ENCODE results near the gene ZFYVE28.

Gene ZFYVE28

DNA sequence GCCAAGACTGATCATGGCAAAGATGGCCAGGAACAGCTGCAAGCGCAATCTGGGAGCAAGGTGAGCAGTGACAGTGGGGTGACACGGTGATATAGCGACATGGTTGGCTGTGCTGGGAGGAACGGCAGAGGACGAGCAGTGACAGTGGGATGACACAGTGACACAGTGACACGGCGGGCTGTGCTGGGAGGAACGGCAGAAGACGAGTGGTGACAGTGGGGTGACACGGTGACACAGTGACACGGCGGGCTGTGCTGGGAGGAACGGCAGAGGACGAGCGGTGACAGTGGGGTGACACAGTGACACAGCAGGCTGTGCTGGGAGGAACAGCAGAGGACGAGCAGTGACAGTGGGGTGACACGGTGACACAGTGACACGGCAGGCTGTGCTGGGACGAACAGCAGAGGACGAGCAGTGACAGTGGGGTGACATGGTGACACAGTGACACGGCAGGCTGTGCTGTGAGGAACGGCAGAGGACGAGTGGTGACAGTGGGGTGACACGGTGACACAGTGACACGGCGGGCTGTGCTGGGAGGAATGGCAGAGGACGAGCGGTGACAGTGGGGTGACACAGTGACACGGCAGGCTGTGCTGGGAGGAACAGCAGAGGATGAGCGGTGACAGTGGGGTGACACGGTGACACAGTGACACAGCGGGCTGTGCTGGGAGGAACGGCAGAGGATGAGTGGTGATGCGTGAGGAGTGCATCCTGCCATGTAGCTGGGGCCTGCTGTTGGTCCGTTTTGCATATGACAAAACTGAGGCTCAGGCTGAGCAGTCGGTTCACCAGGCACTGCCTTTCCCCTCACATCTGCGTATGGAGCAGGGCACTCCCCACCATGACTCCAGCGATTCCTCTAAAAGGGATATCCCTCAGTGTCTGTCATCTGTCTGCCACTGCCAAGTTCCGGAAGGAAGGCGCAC lies 120.6 kb downstream of the ZFYVE28 start:
- Histone ChIP-seq H3K4me1 (ENCODE audit: control insufficient read depth in 1 of 2, insufficient read depth in 2 of 2, low read length in 2 of 2) (no peaks in the 10 kb centered on the region), H3K36me3 (ENCODE audit: control insufficient read depth in 1 of 2, insufficient read depth in 2 of 2, low read length in 2 of 2) (no peaks in the 10 kb centered on the region), H3K9me3 (ENCODE audit: control insufficient read depth in 1 of 2, low read length in 2 of 2) (peaks cover 0 to 6% of the 10 kb centered on the region in 2 donors), H3K27me3 (ENCODE audit: low read depth, low read length) (no peaks in the 10 kb centered on the region), H3K27ac (ENCODE audit: low read length) (no peak overlapping the region), H3K4me3 (ENCODE audit: low read depth in 1 of 2, low read length in 2 of 2) (no peak overlapping the region)

- H3K36me3 ChIP-seq (ENCODE audit: control insufficient read depth in 1 of 2, insufficient read depth in 2 of 2, low read length in 2 of 2) = no peaks in the 10 kb centered on the region
- no peaks in the 10 kb centered on the region for H3K4me1 ChIP-seq (ENCODE audit: control insufficient read depth in 1 of 2, insufficient read depth in 2 of 2, low read length in 2 of 2)
- H3K27me3 ChIP-seq (ENCODE audit: low read depth, low read length) = no peaks in the 10 kb centered on the region
- H3K9me3 ChIP-seq (ENCODE audit: control insufficient read depth in 1 of 2, low read length in 2 of 2) = no peaks in the 10 kb centered on the region
- H3K4me3 ChIP-seq (ENCODE audit: low read depth in 1 of 2, low read length in 2 of 2) = no peak overlapping the region
- H3K27ac ChIP-seq (ENCODE audit: low read length) = no peak overlapping the region
Measured at GRCh38 chr4:2296631-2297601, 121.5 kb downstream of the ZFYVE28 start.

DNA sequence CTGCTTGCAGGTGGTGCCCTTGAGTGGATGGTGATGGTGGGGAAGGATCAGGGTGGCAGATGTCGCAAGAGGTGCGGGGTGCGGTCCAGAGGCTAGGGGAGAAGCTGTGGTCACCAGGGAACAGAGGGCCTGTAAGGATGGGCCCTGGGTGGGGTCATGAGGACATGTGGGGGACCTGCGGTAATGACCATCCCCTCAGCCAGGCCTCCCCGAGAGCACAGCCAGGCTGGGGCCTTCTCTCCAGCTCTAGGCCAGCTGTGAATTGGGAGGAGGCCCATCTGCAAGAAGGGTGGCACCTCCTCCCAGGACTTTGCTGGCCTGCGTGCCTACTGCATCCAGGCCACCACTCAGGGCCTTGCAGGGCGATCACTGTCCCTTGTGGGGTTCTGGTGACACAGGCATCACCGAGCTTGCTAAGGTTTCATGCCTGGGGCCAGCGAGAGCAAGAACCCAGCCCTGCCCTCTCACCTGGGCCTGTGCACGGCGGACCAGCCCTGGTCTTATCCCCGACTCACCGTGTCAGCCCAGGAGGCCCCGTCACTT lies 122.5 kb downstream of the ZFYVE28 start:
- Histone ChIP-seq H3K4me3 (ENCODE audit: low read depth in 1 of 2, low read length in 2 of 2) (no peak overlapping the region), H3K4me1 (ENCODE audit: control insufficient read depth in 1 of 2, insufficient read depth in 2 of 2, low read length in 2 of 2) (no peaks in the 10 kb centered on the region), H3K9me3 (ENCODE audit: control insufficient read depth in 1 of 2, low read length in 2 of 2) (no peaks in the 10 kb centered on the region), H3K36me3 (ENCODE audit: control insufficient read depth in 1 of 2, insufficient read depth in 2 of 2, low read length in 2 of 2) (no peaks in the 10 kb centered on the region), H3K27ac (ENCODE audit: low read length) (no peak overlapping the region), H3K27me3 (ENCODE audit: low read depth, low read length) (no peaks in the 10 kb centered on the region)

- H3K27ac ChIP-seq (ENCODE audit: low read length) = no peak overlapping the region
- H3K36me3 ChIP-seq (ENCODE audit: control insufficient read depth in 1 of 2, insufficient read depth in 2 of 2, low read length in 2 of 2) = no peaks in the 10 kb centered on the region
- H3K4me3 ChIP-seq (ENCODE audit: low read depth in 1 of 2, low read length in 2 of 2) = no peak overlapping the region
- H3K27me3 ChIP-seq (ENCODE audit: low read depth, low read length) = no peaks in the 10 kb centered on the region
- no peaks in the 10 kb centered on the region for H3K9me3 ChIP-seq (ENCODE audit: control insufficient read depth in 1 of 2, low read length in 2 of 2)
- no peaks in the 10 kb centered on the region for H3K4me1 ChIP-seq (ENCODE audit: control insufficient read depth in 1 of 2, insufficient read depth in 2 of 2, low read length in 2 of 2)
Measured at GRCh38 chr4:2295500-2295899, 122.9 kb downstream of the ZFYVE28 start.

GRCh38 chr4:2292646-2293108 lies 125.8 kb downstream of the ZFYVE28 start:
- Histone ChIP-seq H3K4me3 (ENCODE audit: low read depth in 1 of 2, low read length in 2 of 2) (no peak overlapping the region), H3K36me3 (ENCODE audit: control insufficient read depth in 1 of 2, insufficient read depth in 2 of 2, low read length in 2 of 2) (no peaks in the 10 kb centered on the region), H3K27ac (ENCODE audit: low read length) (no peak overlapping the region), H3K9me3 (ENCODE audit: control insufficient read depth in 1 of 2, low read length in 2 of 2) (no peaks in the 10 kb centered on the region), H3K4me1 (ENCODE audit: control insufficient read depth in 1 of 2, insufficient read depth in 2 of 2, low read length in 2 of 2) (no peaks in the 10 kb centered on the region), H3K27me3 (ENCODE audit: low read depth, low read length) (no peaks in the 10 kb centered on the region)

DNA sequence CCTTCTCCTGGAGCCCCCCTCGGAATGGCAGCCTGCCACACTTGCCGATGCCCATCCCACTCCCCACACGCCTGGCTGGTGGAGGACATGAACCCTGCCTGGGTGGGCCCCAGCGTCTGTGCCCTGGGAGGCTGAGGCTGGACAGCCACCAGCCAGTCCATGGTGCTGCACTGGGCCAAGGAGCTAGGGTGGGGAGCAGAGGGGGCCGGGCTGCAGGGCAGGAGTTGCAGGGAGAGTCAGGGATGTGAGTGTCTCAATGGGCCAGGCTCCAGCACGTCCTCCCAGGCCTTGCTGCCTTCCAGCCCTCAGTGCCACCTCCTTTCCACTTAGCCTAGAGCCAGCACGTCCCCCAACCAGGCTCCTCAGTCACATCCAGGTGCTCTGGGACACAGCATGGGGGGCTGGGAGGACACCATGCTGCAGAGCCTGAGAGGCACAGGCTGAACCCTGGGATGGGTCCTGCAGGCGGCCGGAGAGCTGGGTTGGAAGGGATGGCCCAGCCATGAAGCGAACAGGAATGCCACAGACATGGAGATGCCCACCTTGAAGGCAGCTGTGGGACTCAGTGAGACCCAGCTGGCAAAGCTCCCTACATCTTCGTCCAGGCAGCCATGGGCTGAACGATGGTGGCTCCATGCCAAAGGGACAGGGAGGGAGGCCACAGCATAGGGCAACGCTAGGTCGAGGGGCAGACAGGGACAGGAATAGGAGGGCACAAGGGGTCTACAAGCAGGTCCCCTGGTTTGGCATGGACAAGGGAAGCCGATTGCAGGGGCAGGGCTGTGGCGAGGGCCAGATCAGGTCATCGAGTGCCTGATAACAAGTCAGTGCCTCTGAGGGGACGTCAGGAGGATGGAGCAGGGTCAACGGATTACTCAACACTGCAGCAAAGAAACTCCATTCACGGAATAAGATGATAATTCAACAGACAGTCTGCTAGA lies 126.5 kb downstream of the ZFYVE28 start:
- Histone ChIP-seq H3K9me3 (ENCODE audit: control insufficient read depth in 1 of 2, low read length in 2 of 2) (no peaks in the 10 kb centered on the region), H3K4me1 (ENCODE audit: control insufficient read depth in 1 of 2, insufficient read depth in 2 of 2, low read length in 2 of 2) (no peaks in the 10 kb centered on the region), H3K4me3 (ENCODE audit: low read depth in 1 of 2, low read length in 2 of 2) (no peak overlapping the region), H3K27ac (ENCODE audit: low read length) (no peak overlapping the region), H3K27me3 (ENCODE audit: low read depth, low read length) (no peaks in the 10 kb centered on the region), H3K36me3 (ENCODE audit: control insufficient read depth in 1 of 2, insufficient read depth in 2 of 2, low read length in 2 of 2) (no peaks in the 10 kb centered on the region)

- H3K9me3 ChIP-seq (ENCODE audit: control insufficient read depth in 1 of 2, low read length in 2 of 2) = no peaks in the 10 kb centered on the region
- no peaks in the 10 kb centered on the region for H3K4me1 ChIP-seq (ENCODE audit: control insufficient read depth in 1 of 2, insufficient read depth in 2 of 2, low read length in 2 of 2)
- H3K4me3 ChIP-seq (ENCODE audit: low read depth in 1 of 2, low read length in 2 of 2) = no peak overlapping the region
- no peaks in the 10 kb centered on the region for H3K27me3 ChIP-seq (ENCODE audit: low read depth, low read length)
- H3K27ac ChIP-seq (ENCODE audit: low read length) = no peak overlapping the region
- no peaks in the 10 kb centered on the region for H3K36me3 ChIP-seq (ENCODE audit: control insufficient read depth in 1 of 2, insufficient read depth in 2 of 2, low read length in 2 of 2)
Measured at GRCh38 chr4:2290974-2291704, 127.3 kb downstream of the ZFYVE28 start.

DNA sequence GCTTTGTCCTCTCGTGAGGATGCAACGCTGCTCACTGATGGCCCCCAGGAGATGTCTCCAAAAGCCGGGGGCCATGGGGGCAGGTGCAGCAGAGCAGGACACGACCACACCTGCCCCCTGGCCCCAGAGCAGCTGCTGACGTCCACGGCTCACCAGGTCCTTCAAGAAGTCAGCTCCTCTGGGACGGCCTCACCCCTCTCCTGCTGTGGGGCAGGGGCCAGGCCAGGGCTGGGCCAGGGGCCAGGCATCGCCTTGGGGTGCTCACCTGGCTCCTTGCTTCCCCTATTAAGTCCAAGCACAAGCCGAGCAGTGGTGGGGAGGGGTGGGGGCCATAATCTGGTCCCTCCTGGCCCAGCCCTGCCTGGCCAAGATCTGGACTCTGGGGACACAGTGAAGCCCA lies 128.0 kb downstream of the ZFYVE28 start:
- no peak overlapping the region for H3K4me3 ChIP-seq (ENCODE audit: low read depth in 1 of 2, low read length in 2 of 2)
- no peaks in the 10 kb centered on the region for H3K27me3 ChIP-seq (ENCODE audit: low read depth, low read length)
- no peaks in the 10 kb centered on the region for H3K9me3 ChIP-seq (ENCODE audit: control insufficient read depth in 1 of 2, low read length in 2 of 2)
- no peak overlapping the region for H3K27ac ChIP-seq (ENCODE audit: low read length)
- no peaks in the 10 kb centered on the region for H3K4me1 ChIP-seq (ENCODE audit: control insufficient read depth in 1 of 2, insufficient read depth in 2 of 2, low read length in 2 of 2)
- H3K36me3 ChIP-seq (ENCODE audit: control insufficient read depth in 1 of 2, insufficient read depth in 2 of 2, low read length in 2 of 2) = no peaks in the 10 kb centered on the region

- H3K4me3 ChIP-seq (ENCODE audit: low read depth in 1 of 2, low read length in 2 of 2) = no peak overlapping the region
- H3K4me1 ChIP-seq (ENCODE audit: control insufficient read depth in 1 of 2, insufficient read depth in 2 of 2, low read length in 2 of 2) = no peaks in the 10 kb centered on the region
- no peaks in the 10 kb centered on the region for H3K36me3 ChIP-seq (ENCODE audit: control insufficient read depth in 1 of 2, insufficient read depth in 2 of 2, low read length in 2 of 2)
Measured at GRCh38 chr4:2289955-2290333, 128.5 kb downstream of the ZFYVE28 start.

GRCh38 chr4:2289311-2289954 lies 129.0 kb downstream of the ZFYVE28 start:
- H3K27ac ChIP-seq (ENCODE audit: low read length) = no peak overlapping the region
- no peaks in the 10 kb centered on the region for H3K9me3 ChIP-seq (ENCODE audit: control insufficient read depth in 1 of 2, low read length in 2 of 2)
- H3K4me1 ChIP-seq (ENCODE audit: control insufficient read depth in 1 of 2, insufficient read depth in 2 of 2, low read length in 2 of 2) = no peaks in the 10 kb centered on the region
- no peak overlapping the region for H3K4me3 ChIP-seq (ENCODE audit: low read depth in 1 of 2, low read length in 2 of 2)
- no peaks in the 10 kb centered on the region for H3K27me3 ChIP-seq (ENCODE audit: low read depth, low read length)
- no peaks in the 10 kb centered on the region for H3K36me3 ChIP-seq (ENCODE audit: control insufficient read depth in 1 of 2, insufficient read depth in 2 of 2, low read length in 2 of 2)

More at GRCh38 chr4:2289955-2290333, 128.5 kb downstream of the ZFYVE28 start:
- H3K27ac ChIP-seq (ENCODE audit: low read length) = no peak overlapping the region
- H3K9me3 ChIP-seq (ENCODE audit: control insufficient read depth in 1 of 2, low read length in 2 of 2) = no peaks in the 10 kb centered on the region
- no peaks in the 10 kb centered on the region for H3K27me3 ChIP-seq (ENCODE audit: low read depth, low read length)
